ENCODE data around the gene NANP. TPM values are rescaled to one million over a fixed set of nuclear protein-coding genes. Genes with fewer than 3 reads are reported as not detected.
A peak's percentile ranks its signal among the peaks of the same experiment; 100 is the strongest.

NANP gene
- total and polyA plus RNA-seq, 2 of the 13 experiments (the other 11 are each of a cell fraction or from before 2014, with no cell fraction given): 8.9 to 21.5 TPM

- TF ChIP-seq ZNF503 (CRISPR knock-in tag; IDR thresholded peaks at IDR 0.05): peak; percentile 78
- TF ChIP-seq ZNF709 (CRISPR knock-in tag; IDR thresholded peaks at IDR 0.05): peak; percentile 99
- peak; percentile 95 for TF ChIP-seq DBP (CRISPR knock-in tag; IDR thresholded peaks at IDR 0.05; ENCODE audit: not compliant biosample characterization)
- TF ChIP-seq ZNF280B (CRISPR knock-in tag; IDR thresholded peaks at IDR 0.05; ENCODE audit: borderline replicate concordance): peak; percentile 99
- peak; percentile 83 for TF ChIP-seq IKZF5 (CRISPR knock-in tag; IDR thresholded peaks at IDR 0.05)
- TF ChIP-seq NPAS2 (CRISPR knock-in tag; IDR thresholded peaks at IDR 0.05; ENCODE audit: borderline replicate concordance): peak; percentile 89; the same call in 1 of the 2 replicates
- peak; percentile 98 for TF ChIP-seq NFATC3 (CRISPR knock-in tag; IDR thresholded peaks at IDR 0.05)
- no peak; the same call in 1 of the 2 replicates for TF ChIP-seq HNF4A (CRISPR knock-in tag; IDR thresholded peaks at IDR 0.05)
- peak; percentile 94; the same call in 1 of the 2 replicates for TF ChIP-seq ZNF615 (CRISPR knock-in tag; IDR thresholded peaks at IDR 0.05; ENCODE audit: borderline replicate concordance)
- TF ChIP-seq ATF1 (CRISPR knock-in tag; IDR thresholded peaks at IDR 0.05): peak; percentile 38; the same call in 1 of the 2 replicates
- TF ChIP-seq NR2F2 (IDR thresholded peaks at IDR 0.05; ENCODE audit: borderline replicate concordance, low read depth): no peak; the same call in 1 of the 2 replicates
- peak; percentile 8; the same call in 1 of the 2 replicates for TF ChIP-seq TRAFD1 (CRISPR knock-in tag; IDR thresholded peaks at IDR 0.05; ENCODE audit: borderline replicate concordance)
- TF ChIP-seq TBX3 (IDR thresholded peaks at IDR 0.05; ENCODE audit: borderline replicate concordance): peak; percentile 43
- TF ChIP-seq ZNF12 (CRISPR knock-in tag; IDR thresholded peaks at IDR 0.05): peak; percentile 45
- no peak for TF ChIP-seq HOXA7 (CRISPR knock-in tag; IDR thresholded peaks at IDR 0.05)
- peak; percentile 77; the same call in 1 of the 2 replicates for TF ChIP-seq ZBTB1 (CRISPR knock-in tag; IDR thresholded peaks at IDR 0.05; ENCODE audit: borderline replicate concordance)
- no peak; the same call in 1 of the 2 replicates for TF ChIP-seq NCOA2 (CRISPR knock-in tag; IDR thresholded peaks at IDR 0.05)
- no peak for TF ChIP-seq PHB2 (IDR thresholded peaks at IDR 0.05; ENCODE audit: partially characterized antibody)
- TF ChIP-seq CREBL2 (CRISPR knock-in tag; IDR thresholded peaks at IDR 0.05; ENCODE audit: borderline replicate concordance): peak; percentile 98
- TF ChIP-seq ZNF251 (CRISPR knock-in tag; IDR thresholded peaks at IDR 0.05): peak; percentile 99
These were observed at the start of gene NANP (continued) for GRCh38 chr20:25623736-25624499.

All from HepG2 (cell line).